ENCODE data around the gene GBX1.

The GBX1 gene

DNA sequence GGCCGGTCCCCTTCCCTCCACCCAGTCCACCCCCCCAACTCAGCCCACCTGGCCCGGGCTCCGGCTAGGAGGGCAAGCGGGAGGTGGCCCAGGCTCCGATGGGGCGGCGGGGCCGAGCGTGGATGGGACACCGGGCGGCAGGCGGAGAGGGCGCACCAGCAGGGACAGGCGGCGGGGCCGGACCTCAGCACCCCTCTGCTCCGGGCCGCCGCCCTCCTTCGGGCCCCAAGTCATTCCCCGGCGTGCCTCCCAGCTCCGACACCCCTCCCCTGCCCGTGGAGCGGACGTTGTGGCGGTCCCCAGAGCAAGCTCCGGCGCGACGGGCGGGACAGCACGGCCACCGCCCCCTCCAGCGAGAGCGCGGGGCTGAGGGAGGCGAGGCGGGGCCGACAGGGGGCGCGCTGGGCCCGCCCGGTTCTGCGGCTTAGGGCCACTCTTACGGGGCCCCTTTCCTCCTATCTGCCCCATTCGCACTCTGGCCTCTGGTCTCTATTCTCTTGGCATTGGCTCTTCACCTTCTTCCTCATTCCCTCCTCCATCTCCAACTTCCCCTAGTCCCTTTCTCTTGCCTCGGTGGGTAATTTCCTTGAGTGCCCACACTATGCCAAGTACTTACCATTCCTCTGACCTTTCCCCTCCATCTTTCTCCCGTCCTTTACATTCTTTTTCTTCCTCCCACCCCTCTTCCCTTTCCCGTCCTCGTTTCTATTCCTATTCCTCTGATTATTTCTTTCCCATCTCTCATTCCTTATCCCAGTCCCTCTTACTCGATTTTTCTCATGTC, 701 bp upstream of the GBX1 start:
- DNase-seq (ENCODE audit: low read depth) = no peak
- H3K4me3 ChIP-seq (ENCODE audit: low read depth, low read length) = no peak overlapping the region
- TF ChIP-seq, protein P1, sequence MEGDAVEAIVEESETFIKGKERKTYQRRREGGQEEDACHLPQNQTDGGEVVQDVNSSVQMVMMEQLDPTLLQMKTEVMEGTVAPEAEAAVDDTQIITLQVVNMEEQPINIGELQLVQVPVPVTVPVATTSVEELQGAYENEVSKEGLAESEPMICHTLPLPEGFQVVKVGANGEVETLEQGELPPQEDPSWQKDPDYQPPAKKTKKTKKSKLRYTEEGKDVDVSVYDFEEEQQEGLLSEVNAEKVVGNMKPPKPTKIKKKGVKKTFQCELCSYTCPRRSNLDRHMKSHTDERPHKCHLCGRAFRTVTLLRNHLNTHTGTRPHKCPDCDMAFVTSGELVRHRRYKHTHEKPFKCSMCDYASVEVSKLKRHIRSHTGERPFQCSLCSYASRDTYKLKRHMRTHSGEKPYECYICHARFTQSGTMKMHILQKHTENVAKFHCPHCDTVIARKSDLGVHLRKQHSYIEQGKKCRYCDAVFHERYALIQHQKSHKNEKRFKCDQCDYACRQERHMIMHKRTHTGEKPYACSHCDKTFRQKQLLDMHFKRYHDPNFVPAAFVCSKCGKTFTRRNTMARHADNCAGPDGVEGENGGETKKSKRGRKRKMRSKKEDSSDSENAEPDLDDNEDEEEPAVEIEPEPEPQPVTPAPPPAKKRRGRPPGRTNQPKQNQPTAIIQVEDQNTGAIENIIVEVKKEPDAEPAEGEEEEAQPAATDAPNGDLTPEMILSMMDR (IDR thresholded peaks at IDR 0.05; ENCODE audit: control insufficient read depth, extremely low read depth, insufficient read depth) = peak; percentile 54

DNA sequence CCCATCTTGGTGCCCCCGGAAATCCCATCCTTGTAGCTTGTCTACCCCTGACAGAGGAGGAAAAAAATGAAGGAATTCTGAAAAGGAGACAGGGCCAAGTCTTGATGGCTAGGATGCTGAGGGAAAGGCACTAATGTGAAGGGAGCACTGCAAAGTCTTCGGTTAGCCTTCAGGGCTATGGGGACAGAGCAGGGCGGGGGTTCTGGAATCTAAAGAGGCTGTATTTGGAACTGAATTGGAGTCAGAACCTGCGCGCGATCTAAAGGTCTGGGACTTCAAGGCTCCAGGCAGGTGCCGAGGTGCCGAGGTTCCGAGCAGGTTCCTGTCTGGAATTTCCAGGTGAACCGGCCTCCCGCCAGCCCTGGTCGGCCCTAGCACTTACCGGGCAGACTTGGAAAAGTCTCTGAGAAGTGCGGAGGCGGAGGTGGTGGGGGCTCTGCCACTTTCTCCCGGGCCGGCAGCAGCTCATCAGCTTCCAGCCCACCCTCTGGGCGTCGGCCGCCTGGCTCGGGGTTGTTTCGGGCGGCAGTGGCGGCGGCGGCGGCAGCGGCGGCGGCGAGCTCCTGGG, 781 bp downstream of the GBX1 start:
- peak overlapping the region; percentile 21; the same call in 1 of the 2 replicates for H3K4me3 ChIP-seq (ENCODE audit: low read depth, low read length)
- TF ChIP-seq, protein P1 (IDR thresholded peaks at IDR 0.05; ENCODE audit: control insufficient read depth, extremely low read depth, insufficient read depth) = no peak
- DNase-seq (ENCODE audit: low read depth) = no peak

DNA sequence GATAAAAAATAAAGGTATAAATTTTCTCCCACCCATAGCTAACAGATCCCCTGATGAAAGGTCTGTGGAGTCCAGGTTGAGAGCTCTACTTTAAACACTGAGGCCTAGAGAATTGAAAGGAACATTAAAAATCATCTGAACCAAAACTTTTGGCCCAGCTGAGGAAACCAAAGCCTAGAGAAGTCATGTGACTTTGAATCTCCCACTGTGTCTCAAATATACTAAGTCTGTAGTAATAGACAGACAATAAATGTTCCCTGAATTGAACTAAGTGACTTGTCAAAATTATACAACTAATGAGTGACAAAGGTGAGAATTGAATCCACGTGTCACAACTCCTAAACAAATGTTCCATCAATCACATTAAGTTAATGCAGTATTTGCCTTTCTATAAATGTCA, 5.7 kb downstream of the GBX1 start:
- TF ChIP-seq, protein P1 (IDR thresholded peaks at IDR 0.05; ENCODE audit: control insufficient read depth, extremely low read depth, insufficient read depth) = no peak
- DNase-seq (ENCODE audit: low read depth) = no peak
- no peak overlapping the region for H3K4me3 ChIP-seq (ENCODE audit: low read depth, low read length)

DNA sequence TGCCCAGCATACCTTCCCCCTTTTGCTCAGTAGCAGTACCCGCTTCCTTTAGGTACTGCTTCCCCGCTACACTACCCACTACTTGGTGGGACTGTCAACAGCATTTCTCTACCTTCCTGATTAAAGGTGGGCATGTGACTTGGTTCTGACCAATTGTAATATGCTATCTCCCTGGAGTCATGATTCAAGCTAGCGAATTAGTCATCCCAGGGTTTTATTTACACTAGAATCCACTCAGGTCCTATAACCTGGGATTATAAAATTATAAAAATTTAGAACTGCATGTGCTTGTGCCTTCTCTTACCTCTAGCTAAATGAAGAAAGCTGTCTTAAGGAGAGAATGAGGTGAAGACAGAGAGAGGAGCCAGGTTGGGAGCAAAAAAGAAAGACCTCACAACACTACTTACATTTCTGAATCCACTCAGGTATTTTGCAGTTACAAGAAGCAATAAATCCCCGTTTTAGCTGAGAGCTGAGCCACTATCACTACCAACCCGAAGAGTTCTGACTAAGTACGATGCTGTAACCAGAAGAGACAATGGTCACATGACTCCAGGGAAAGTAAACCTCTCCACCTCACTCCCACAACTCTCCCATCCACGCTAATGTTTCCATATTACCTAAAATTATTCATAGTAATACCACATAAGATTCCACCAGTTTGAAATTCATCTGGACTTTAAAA, 9.7 kb downstream of the GBX1 start:
- DNase-seq (ENCODE audit: low read depth) = no peak
- no peak overlapping the region for H3K4me3 ChIP-seq (ENCODE audit: low read depth, low read length)
- TF ChIP-seq, protein P1 (IDR thresholded peaks at IDR 0.05; ENCODE audit: control insufficient read depth, extremely low read depth, insufficient read depth) = no peak

DNA sequence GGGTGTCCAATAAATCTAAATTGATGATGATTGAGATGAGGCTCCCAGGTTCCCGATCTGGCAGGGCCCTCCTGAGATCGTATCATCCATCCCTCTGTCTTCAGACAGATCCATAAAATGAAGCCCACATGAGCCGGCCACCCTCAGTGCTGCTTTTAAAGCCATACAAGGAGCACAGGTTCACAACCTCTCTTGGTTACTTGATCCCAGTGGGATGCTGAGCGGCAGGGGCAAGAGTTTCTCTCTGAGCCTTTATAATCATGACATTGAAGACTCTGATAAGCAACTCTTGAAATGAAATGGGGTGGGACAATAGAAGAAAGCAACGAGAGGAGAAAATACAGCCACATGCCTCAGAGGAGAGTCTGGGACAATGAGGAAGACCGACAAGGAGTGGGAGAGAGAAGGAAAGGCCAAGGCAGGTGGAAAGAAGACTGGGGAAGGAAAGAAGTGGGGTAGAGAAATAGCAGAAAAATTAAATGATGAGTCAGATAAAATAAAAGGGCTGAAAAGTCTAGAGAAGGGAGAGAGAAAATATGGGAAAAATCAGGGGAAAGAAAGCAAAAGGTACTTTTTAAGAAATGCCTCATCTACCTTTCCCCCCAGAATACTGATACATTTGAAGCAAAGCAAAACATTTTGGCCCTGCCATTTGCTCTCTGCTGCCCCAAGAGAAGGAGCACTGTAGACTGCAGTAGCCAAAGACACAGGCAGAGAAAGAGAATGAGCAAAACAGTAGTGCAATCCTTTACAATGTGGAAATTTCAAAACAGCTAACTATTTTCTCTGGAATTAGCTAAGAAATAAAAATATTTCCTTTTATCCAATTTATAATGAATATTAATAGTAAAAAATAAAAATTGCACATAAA, 14.6 kb downstream of the GBX1 start:
- no peak for DNase-seq (ENCODE audit: low read depth)
- TF ChIP-seq, protein P1 (IDR thresholded peaks at IDR 0.05; ENCODE audit: control insufficient read depth, extremely low read depth, insufficient read depth) = no peak
- H3K4me3 ChIP-seq (ENCODE audit: low read depth, low read length) = no peak overlapping the region

DNA sequence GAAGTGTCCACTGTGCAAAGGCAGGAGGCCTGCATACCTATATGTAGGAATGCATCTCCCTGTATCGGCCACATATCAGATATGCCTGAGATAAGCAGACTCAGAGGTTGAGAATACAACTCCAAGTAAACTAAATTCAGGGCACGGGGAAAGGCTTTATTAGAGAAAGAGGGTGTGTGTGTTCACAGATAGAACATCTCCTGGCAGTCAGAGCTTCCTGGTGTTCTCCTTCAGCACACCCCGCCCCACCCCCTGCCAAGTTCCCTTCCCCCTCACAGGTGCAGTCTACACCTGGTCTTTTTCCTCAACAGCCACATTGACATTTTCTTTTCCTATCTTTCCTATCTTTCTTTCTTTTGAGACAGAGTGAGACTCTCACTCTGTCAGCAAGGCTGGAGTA, 17.1 kb downstream of the GBX1 start:
- TF ChIP-seq, protein P1 (IDR thresholded peaks at IDR 0.05; ENCODE audit: control insufficient read depth, extremely low read depth, insufficient read depth) = no peak
- H3K4me3 ChIP-seq (ENCODE audit: low read depth, low read length) = no peak overlapping the region
- peak; percentile 11 for DNase-seq (ENCODE audit: low read depth)

Data from LNCaP clone FGC (cell line).